ENCODE results near the gene ARHGAP12. TPM values are rescaled to one million over a fixed set of nuclear protein-coding genes. Genes with fewer than 3 reads are reported as not detected.

Gene ARHGAP12
- total RNA-seq, 1 experiment from 2014 or later = 39.5 TPM

DNA sequence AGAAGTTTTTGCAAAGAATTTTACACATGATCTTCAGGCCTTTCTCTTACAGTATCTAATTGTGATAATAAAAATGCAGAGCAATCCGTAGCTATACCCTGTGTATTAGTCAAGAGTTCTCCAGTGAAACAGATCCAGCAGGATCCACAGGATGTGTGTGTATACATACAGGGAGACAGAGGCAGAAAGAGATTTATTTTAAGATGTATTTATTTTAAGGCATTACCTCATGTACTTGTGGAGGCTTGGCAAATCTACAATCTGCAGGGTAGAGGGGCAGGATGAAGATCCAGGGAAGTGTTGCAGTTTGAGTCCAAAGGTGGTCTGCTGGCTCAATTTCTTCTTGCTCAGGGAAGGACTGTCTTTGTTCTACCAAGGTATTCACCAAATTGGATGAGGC, 41.7 kb downstream of the ARHGAP12 start (continued):
- TF ChIP-seq OVOL2 (CRISPR knock-in tag; IDR thresholded peaks at IDR 0.05; ENCODE audit: borderline replicate concordance) = no peak
- no peak for TF ChIP-seq PRRX2 (CRISPR knock-in tag; IDR thresholded peaks at IDR 0.05)
- TF ChIP-seq, protein P1, sequence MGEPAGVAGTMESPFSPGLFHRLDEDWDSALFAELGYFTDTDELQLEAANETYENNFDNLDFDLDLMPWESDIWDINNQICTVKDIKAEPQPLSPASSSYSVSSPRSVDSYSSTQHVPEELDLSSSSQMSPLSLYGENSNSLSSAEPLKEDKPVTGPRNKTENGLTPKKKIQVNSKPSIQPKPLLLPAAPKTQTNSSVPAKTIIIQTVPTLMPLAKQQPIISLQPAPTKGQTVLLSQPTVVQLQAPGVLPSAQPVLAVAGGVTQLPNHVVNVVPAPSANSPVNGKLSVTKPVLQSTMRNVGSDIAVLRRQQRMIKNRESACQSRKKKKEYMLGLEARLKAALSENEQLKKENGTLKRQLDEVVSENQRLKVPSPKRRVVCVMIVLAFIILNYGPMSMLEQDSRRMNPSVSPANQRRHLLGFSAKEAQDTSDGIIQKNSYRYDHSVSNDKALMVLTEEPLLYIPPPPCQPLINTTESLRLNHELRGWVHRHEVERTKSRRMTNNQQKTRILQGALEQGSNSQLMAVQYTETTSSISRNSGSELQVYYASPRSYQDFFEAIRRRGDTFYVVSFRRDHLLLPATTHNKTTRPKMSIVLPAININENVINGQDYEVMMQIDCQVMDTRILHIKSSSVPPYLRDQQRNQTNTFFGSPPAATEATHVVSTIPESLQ (CRISPR knock-in tag; IDR thresholded peaks at IDR 0.05) = no peak
- no peak for TF ChIP-seq HMGXB4 (CRISPR knock-in tag; IDR thresholded peaks at IDR 0.05)
- no peak for TF ChIP-seq NR2C2 (CRISPR knock-in tag; IDR thresholded peaks at IDR 0.05)
- TF ChIP-seq TEAD4 (CRISPR knock-in tag; IDR thresholded peaks at IDR 0.05) = no peak

- Mint-ChIP-seq H3K27ac (peak overlapping the region; percentile 49; the same call in 1 of the 2 replicates), H3K27me3 (ENCODE audit: low read depth) (no peaks in the 10 kb centered on the region), H3K4me3 (no peak overlapping the region), H3K9me3 (no peaks in the 10 kb centered on the region), H3K36me3 (no peaks in the 10 kb centered on the region), H3K4me1 (peaks cover 21% of the 10 kb centered on the region)
- POLR2A ChIA-PET = no interaction called here
- DNase-seq (ENCODE audit: low spot score) (no peak), ATAC-seq (no peak)
- TF ChIP-seq, protein P2, sequence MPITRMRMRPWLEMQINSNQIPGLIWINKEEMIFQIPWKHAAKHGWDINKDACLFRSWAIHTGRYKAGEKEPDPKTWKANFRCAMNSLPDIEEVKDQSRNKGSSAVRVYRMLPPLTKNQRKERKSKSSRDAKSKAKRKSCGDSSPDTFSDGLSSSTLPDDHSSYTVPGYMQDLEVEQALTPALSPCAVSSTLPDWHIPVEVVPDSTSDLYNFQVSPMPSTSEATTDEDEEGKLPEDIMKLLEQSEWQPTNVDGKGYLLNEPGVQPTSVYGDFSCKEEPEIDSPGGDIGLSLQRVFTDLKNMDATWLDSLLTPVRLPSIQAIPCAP (CRISPR knock-in tag; IDR thresholded peaks at IDR 0.05) = no peak
- TF ChIP-seq, protein P3, sequence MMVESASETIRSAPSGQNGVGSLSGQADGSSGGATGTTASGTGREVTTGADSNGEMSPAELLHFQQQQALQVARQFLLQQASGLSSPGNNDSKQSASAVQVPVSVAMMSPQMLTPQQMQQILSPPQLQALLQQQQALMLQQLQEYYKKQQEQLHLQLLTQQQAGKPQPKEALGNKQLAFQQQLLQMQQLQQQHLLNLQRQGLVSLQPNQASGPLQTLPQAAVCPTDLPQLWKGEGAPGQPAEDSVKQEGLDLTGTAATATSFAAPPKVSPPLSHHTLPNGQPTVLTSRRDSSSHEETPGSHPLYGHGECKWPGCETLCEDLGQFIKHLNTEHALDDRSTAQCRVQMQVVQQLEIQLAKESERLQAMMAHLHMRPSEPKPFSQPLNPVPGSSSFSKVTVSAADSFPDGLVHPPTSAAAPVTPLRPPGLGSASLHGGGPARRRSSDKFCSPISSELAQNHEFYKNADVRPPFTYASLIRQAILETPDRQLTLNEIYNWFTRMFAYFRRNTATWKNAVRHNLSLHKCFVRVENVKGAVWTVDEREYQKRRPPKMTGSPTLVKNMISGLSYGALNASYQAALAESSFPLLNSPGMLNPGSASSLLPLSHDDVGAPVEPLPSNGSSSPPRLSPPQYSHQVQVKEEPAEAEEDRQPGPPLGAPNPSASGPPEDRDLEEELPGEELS (CRISPR knock-in tag; IDR thresholded peaks at IDR 0.05) = no peak
- CTCF ChIA-PET = no interaction called here
Observed at GRCh38 chr10:31885971-31886370, 42.7 kb downstream of the ARHGAP12 start.

- H3K4me1 Mint-ChIP-seq = peaks cover 19% of the 10 kb centered on the region
Observed at GRCh38 chr10:31884386-31884785, 44.2 kb downstream of the ARHGAP12 start.

More at GRCh38 chr10:31884386-31884785, 44.2 kb downstream of the ARHGAP12 start:
- ChIA-PET CTCF (no interaction called here), POLR2A (no interaction called here)
- Mint-ChIP-seq H3K36me3 (no peaks in the 10 kb centered on the region), H3K4me3 (no peak overlapping the region), H3K27ac (peak overlapping the region; percentile 75; the same call in 1 of the 2 replicates), H3K9me3 (no peaks in the 10 kb centered on the region), H3K27me3 (ENCODE audit: low read depth) (no peaks in the 10 kb centered on the region)
- no peak for TF ChIP-seq USF1 (CRISPR knock-in tag; IDR thresholded peaks at IDR 0.05)
- TF ChIP-seq, protein P4, sequence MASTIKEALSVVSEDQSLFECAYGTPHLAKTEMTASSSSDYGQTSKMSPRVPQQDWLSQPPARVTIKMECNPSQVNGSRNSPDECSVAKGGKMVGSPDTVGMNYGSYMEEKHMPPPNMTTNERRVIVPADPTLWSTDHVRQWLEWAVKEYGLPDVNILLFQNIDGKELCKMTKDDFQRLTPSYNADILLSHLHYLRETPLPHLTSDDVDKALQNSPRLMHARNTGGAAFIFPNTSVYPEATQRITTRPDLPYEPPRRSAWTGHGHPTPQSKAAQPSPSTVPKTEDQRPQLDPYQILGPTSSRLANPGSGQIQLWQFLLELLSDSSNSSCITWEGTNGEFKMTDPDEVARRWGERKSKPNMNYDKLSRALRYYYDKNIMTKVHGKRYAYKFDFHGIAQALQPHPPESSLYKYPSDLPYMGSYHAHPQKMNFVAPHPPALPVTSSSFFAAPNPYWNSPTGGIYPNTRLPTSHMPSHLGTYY (CRISPR knock-in tag; IDR thresholded peaks at IDR 0.05) = no peak
- TF ChIP-seq, protein P3 (CRISPR knock-in tag; IDR thresholded peaks at IDR 0.05) = no peak
- ATAC-seq (no peak), DNase-seq (ENCODE audit: low spot score) (no peak)
